Renal cortical epithelial cell (primary cell): ENCODE measurements around the gene WDR11. TPM values are rescaled to one million over a fixed set of nuclear protein-coding genes. Genes with fewer than 3 reads are reported as not detected.

ENCODE experiments used
- DNase-seq: peaks from one replicate; pipeline ENCODE4 v3.0.0-alpha.2; 2011; ENCODE audit warnings: low read depth
- total RNA-seq: library from RNA; depleted of rRNA; stranded (reverse); fragments of >200 nt; gene quantifications from 2 replicates; pipeline ENCODE4 v1.2.3, GENCODE V29; 2014

Gene WDR11
- 98.6 and 126 TPM in 2 replicates for total RNA-seq

DNA sequence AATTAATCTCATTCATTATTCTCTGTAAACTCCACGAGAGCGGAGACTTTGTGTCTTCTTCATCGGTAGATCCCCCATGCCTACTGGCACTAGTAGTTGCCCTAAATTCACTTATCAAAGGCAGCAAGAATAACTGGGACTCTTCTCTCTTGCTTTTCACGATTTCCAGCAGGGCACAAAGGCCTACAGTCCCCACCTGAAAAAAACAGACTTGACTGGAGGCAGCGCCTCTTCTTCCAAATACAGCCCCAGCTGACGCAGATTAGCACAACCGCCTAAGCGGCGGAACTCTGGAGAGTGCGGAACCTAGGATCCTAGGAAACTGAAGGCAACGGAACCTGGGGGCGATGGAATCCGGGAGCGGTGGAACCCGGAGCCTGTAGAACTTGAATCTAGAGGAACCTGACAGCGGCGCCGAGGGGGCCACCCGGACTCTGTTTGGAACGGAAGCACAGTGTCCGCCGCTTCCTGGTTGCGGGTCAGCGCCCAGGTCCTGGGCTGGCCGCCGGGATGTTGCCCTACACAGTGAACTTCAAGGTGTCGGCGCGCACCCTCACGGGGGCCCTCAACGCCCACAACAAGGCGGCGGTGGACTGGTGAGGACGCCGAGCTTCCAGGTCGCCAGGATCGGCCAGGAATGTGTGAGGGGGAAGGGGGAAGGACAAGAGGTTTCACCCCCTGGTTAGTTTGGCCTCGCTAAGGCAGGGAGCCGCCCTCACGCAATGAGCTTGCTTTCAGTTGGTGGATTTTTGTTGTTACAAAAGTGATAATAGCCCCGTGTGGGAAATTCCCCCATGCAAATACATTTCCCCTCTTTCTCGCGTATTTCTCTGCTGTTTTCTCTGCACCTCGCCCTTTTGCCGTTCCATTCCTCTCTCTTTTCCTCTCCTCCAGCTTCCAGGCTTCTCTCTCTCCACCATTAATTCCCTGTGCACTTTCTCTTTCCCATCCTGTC lies at the start of gene WDR11:
Gene WDR11 (plus strand): TSS at position 452 of the 955 bp plus-strand sequence. CDS start 59 bp downstream, at position 511.
- peak; percentile 80 for DNase-seq

DNA sequence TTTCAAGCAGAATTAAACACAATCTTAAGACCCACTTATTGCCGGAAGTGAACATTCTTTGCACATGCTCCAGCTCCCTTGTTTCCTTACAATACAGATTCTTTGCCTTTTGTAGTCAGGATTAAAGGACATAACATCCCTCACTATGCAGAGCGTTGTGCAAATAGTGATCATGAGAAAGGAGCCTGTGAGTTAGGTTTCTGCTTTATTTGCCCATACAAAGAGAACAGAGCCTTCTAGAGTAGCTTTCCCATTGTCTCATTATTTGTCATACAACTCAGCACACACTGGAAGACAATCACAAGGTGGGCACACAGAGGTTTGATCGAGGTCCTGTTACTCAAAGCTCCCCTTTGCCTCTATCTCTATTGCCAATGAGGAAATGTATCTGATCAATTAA lies 48.2 kb upstream of the WDR11 start:
- DNase-seq = no peak

DNA sequence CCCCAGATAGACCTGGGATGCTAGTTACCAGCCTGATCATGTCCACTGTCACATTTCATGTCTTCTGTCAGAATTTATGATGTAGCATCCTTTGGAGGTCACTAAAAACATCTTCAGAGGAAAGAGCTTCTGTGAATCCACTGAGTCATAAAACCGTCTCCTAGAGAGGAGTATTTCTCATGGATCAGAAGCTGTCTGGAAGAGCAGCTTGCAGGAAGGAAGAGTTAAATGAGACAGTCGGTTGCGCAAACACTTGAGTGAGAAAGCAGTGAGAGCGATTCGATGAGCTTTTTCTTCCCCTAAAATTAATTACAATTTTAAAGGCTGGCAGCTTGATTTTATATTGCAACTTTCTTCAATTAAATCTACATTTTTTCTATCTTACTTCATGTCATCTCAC lies 47.2 kb upstream of the WDR11 start:
- DNase-seq = no peak

GRCh38 chr10:120805014-120805812 lies 45.9 kb upstream of the WDR11 start:
- no peak for DNase-seq

- DNase-seq = no peak
Observed at GRCh38 chr10:120806081-120806480, 45.1 kb upstream of the WDR11 start.

- DNase-seq = no peak
Observed at GRCh38 chr10:120810298-120810697, 40.9 kb upstream of the WDR11 start.

GRCh38 chr10:120813085-120813484 lies 38.1 kb upstream of the WDR11 start:
- no peak for DNase-seq

DNA sequence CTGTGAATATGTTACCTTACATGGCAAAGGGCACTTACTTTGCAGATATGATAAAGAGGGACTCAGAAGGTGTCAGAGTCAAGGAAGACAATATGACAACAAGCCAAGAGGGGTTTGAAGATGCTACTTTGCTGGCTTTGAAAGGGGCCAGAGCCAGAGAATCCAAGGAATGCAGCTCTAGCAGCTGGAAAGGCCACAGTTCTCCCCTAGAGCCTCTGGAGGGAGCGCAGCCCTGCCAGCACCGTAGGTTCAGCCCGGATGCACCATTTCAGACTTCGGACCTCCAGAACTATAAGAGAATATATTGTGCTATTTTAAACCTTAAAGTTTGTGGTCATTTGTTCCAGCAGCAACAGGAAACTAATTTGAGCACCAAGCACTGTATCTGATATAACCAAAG lies 32.9 kb upstream of the WDR11 start:
- no peak for DNase-seq

DNA sequence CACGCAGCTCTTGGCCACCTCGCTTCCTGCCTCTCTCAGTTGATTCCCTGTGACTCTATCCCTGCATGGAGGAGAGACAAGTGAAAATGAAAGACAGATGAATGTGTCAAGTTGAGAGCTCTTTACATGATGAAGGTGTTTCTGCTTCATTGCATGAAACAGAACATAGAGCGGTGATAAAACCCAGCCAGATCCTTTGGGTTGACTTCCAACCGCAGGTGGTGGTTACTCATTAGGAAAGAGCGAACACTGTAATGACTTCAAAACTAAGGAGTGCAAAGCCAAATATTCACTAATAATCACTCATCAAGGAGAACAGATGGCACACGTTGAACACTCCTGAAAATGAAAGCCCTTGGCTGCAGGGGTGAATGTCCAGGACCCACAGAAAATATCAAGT lies 31.8 kb upstream of the WDR11 start:
- DNase-seq = no peak

- DNase-seq = no peak
Observed at GRCh38 chr10:120823266-120823665, 27.9 kb upstream of the WDR11 start.

- peak; percentile 30 for DNase-seq
Observed at GRCh38 chr10:120824881-120825309, 26.3 kb upstream of the WDR11 start.

- DNase-seq = no peak
Observed at GRCh38 chr10:120825878-120826769, 25.0 kb upstream of the WDR11 start.

DNA sequence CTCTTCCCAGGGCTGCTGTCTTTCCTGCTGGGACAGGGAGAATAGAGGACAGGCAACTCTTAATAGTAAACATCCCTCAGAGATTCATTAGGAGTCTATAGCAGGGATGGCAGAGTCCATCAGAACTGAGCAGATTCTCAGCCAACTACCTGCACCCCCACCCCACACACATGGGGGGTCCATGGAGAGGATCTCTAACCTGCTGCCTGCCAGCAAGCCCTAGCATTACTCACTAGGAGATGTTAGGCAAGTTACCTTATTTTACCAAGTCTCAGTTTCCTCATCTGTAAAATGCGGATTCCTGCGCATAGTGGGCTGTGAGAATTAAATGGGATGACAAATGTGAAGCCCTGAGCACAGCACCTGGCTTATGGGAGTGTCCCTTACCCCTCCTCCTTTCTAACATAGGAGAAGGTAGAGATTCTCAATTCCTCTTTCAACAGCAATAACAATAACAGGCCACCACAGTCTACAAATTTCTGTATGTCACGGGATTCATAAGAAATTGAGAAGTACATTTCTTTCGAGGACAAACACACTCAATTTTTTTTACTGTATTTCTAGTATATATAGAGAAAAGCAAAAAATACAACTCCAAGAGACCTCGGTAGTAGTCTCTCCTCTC lies 23.8 kb upstream of the WDR11 start:
- DNase-seq = no peak

DNA sequence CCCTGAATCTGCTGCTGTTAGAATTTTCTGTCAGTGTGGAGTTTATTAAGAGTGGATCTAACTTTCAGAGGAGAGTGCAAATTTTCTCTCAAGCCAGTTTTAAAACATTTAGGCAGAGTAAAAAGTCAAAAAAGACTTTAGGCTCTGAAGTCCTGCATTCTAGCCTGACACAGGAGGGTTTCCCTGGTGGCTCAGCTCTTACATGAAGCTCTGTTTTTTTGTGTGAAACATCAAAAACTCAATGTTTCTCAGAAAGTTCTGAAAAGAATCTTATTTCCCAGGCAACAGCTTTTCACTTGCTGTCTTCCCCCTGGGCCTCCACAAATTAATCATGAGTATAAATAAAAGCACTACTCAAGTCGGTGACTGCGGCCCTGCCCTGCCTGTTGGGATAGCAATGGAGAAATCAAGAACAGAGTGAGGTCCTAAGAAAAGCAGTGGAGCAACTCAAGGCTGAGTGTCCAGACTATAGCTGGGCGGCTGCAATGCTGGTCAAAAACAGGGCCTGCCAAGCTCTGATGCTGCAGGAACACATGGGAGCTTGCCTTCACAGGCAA lies 22.3 kb upstream of the WDR11 start:
- DNase-seq = no peak

DNA sequence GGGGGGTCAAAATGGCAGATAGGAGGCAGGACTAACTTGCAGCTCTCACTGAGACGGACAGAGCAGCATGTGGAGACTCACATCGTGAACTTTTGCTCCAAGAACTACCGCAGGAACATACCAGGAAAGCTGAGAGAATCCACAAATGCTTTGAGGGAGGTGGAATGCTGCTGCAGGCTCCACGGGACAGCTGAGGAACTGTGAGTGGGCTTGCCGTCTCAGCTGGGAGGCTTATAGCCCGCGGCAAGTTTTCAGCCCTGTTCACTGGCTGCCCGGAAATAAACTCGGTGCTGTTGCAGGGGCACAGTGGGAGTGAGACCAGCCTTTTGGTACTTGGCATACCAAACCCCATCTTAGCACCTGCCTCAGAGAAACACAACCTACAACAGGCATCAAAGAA lies 19.1 kb upstream of the WDR11 start:
- DNase-seq = no peak

- DNase-seq = no peak
Observed at GRCh38 chr10:120833222-120833928, 17.8 kb upstream of the WDR11 start.

DNA sequence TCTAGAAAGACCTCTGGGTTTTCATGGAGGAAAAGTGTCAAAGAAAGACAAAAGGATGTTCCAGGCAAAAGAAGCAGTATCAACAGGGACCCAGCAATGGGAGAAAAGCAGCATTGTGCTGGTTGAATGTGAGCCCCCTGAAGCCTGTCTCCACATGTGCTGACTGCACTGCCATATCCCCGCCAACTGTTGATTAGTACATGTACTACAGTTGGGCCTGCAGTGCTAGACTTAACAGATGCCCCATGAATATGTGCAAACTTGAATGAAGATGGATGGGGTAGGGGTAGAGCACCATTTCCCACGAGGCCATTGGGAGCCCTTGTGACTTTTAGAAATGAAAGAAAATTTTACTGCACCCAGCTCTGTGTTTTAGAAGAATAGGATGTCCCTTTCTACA lies 15.6 kb upstream of the WDR11 start:
- DNase-seq = no peak

- no peak for DNase-seq
Observed at GRCh38 chr10:120838941-120839340, 12.2 kb upstream of the WDR11 start.

DNA sequence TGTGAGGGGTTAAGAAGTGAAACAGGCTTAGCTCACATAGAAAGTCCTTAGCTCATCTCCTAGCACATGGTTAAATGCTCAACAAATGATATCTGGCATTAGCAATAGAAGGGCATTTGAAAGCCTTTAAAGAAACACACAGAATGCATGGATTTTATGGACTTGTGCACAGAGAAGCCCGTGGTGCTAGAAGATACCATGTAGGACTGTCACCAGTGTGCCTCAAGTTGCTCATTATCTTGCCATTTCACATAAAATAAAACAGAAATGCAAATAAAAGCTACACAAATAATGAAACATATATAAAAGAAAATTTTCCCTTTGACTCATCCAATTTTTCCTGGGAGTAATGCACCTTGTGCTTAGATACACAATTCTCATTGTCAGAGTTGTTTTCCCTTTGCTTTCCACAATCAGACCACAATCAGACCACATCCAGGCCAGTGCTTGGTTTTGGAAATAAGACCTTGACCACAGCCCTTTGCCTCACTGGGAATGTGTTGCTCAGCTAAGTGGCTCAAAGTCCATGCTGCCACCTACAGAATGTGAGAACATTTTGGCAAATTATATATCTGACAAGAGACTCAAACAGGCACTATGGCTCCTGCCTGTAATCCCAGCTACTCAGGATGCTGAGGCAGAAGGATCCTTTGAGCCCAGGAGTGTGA lies 9.5 kb upstream of the WDR11 start:
- peak; percentile 56 for DNase-seq

- DNase-seq = no peak
Observed at GRCh38 chr10:120854388-120854787, 3.2 kb downstream of the WDR11 start.
